Stomach (tissue), 4 donors: ENCODE results near the gene FFAR1.

Experiments used
- CTCF ChIP-seq, 7 experiments: fragments of 450-650 bp in 4 of 7; fragments of 200-600 bp in 3 of 7; sonication (generic) in 3 of 7; IDR thresholded peaks; one replicate each; pipeline ENCODE4 v1.5.1; 2016 to 2019; ENCODE audit warnings: antibody characterized with exemption in 7 of 7, control low read depth in 2 of 7, mild to moderate bottlenecking in 1 of 7
- EP300 ChIP-seq: sonication (generic); formaldehyde crosslinking; IDR thresholded peaks from one replicate; pipeline ENCODE4 v1.6.1; 2017; ENCODE audit warnings: antibody characterized with exemption
- POLR2AphosphoS5 ChIP-seq, 3 donors: sonication (generic); formaldehyde crosslinking; IDR thresholded peaks; one replicate each; pipeline ENCODE4 v1.6.1; 2016; ENCODE audit warnings: antibody characterized with exemption in 3 of 3

GRCh38 chr19:35354898-35355297, 7.2 kb downstream of the FFAR1 start:
- no peak for TF ChIP-seq CTCF (IDR thresholded peaks at IDR 0.05)
- no peak for TF ChIP-seq EP300
- no peak for TF ChIP-seq POLR2AphosphoS5 (IDR thresholded peaks at IDR 0.05)
